T-helper 1 cell treated with Interleukin-12 subunit alpha and Interleukin-12 subunit beta and Interleukin-4 antibody, amounts not matched to agents 30 μg/mL and 1 μg/mL, for 36 hours (primary cell): ENCODE results near the gene TLE3.

ENCODE experiments used
- H3K27ac Mint-ChIP-seq: one replicate; pipeline ENCODE4 v1.8.0; 2021; ENCODE audit warnings: mild to moderate bottlenecking, mixed read lengths
- H3K27me3 Mint-ChIP-seq: one replicate; pipeline ENCODE4 v1.8.0; 2021; ENCODE audit warnings: low read depth, mixed read lengths
- H3K36me3 Mint-ChIP-seq: one replicate; pipeline ENCODE4 v1.8.0; 2021; ENCODE audit warnings: low read depth, mixed read lengths
- H3K4me1 Mint-ChIP-seq: one replicate; pipeline ENCODE4 v1.8.0; 2021; ENCODE audit warnings: low read depth, mixed read lengths
- H3K4me3 Mint-ChIP-seq: one replicate; pipeline ENCODE4 v1.8.0; 2021; ENCODE audit warnings: mild to moderate bottlenecking, moderate library complexity, mixed read lengths
- H3K9me3 Mint-ChIP-seq: one replicate; pipeline ENCODE4 v1.8.0; 2021; ENCODE audit warnings: mixed read lengths

Gene TLE3

DNA sequence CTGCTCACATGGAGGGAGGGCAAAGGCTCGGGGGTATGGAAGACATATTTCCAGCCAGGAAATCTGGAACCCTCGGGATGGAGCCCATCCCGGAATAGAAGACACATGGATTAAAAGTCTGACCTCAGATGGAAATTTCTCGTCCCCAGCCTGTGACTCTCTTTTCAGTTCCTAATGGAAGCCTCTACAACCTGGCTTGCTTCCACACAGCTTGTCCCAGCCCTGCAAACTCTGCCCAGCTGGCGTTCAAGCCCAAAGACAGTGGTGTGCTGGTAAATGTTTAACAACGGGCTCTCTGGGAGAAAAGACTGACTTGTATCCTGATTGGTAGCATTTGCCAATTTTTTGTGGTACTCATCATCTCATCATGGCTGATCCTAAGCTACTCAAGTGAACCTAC lies 35.6 kb upstream of the TLE3 start:
- H3K27me3 Mint-ChIP-seq = peaks cover 29% of the 10 kb centered on the region
- no peaks in the 10 kb centered on the region for H3K36me3 Mint-ChIP-seq
- no peaks in the 10 kb centered on the region for H3K9me3 Mint-ChIP-seq
- no peak overlapping the region for H3K4me3 Mint-ChIP-seq
- H3K4me1 Mint-ChIP-seq = no peaks in the 10 kb centered on the region
- no peak overlapping the region for H3K27ac Mint-ChIP-seq

DNA sequence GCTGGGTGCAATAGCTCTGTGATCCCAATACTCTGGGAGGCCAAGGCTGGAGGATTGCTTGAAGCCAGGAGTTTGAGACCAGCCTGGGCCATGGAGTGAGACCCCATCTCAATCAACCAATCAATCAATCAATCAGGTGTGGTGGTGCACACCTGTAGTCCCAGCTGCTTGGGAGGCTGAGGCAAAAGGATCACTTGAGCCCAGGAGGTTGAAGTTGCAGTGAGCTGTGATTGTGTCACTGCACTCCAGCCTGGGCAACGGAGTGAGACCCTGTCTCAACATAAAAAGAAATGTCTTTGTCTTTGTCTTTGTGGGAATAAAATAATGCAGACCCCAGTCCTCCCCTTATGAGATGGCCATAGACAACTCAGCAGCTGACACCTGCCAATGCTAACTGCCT lies 34.9 kb upstream of the TLE3 start:
- Mint-ChIP-seq H3K4me1 (peaks cover 2% of the 10 kb centered on the region), H3K4me3 (no peak overlapping the region), H3K27ac (no peak overlapping the region), H3K36me3 (no peaks in the 10 kb centered on the region), H3K27me3 (peaks cover 32% of the 10 kb centered on the region), H3K9me3 (no peaks in the 10 kb centered on the region)

DNA sequence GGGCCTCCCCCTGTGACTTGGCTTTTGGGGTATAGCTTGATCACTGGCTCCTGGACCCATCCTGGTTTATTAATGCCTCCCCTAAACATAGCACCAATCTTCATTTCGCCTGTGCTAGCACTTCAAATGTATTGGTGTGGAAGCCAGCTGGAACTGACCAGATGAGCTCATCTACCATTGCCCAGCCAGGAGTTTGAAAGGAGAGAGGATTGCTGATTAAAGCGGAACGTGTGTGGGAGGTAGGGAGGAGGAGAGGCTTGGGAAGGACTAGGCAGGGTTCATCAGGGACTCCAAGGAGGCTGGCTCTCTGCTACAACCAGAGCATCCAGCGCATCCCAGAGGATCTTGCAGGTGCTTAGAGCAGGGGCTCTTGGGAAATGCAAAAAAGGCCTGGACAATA lies 34.4 kb upstream of the TLE3 start:
- Mint-ChIP-seq H3K27me3 (peaks cover 35% of the 10 kb centered on the region), H3K4me3 (no peak overlapping the region), H3K36me3 (no peaks in the 10 kb centered on the region), H3K27ac (no peak overlapping the region), H3K9me3 (no peaks in the 10 kb centered on the region), H3K4me1 (peaks cover 2% of the 10 kb centered on the region)

DNA sequence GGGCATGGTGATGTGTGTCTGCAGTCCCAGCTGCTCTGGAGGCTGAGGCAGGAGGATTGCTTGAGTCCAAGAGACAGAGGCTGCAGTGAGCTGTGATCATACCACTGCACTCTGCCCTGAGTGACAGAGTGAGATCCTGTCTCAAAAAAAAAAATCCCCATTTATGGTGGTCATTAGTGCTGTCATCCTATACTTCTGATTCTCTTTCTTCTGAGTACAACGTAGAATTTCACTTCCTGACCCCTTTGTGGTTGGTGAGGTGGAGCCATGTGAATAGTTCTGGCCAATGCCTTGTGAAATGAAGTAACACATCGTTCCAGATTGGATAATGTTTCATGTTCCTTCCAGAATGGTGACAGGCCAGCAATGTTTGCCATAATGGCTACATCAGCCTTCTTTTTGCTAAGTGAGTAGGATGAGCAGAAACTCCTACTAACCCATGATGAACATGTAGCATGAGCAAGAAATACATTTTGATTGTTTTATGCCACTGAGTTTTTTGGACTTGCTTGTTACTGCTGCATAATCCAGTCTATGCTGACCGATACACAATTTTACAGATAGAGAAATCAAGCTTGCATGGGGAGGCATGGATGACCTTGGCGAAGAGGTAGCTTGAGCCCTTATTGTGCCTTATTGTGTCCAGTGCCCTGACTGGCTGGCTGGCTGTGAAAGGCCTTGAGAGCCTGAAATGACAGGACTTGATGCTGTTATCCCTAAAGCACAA lies 30.9 kb upstream of the TLE3 start:
- Mint-ChIP-seq H3K4me3 (no peak overlapping the region), H3K27ac (no peak overlapping the region), H3K36me3 (no peaks in the 10 kb centered on the region), H3K9me3 (no peaks in the 10 kb centered on the region), H3K27me3 (peaks cover 29% of the 10 kb centered on the region), H3K4me1 (peaks cover 2% of the 10 kb centered on the region)

DNA sequence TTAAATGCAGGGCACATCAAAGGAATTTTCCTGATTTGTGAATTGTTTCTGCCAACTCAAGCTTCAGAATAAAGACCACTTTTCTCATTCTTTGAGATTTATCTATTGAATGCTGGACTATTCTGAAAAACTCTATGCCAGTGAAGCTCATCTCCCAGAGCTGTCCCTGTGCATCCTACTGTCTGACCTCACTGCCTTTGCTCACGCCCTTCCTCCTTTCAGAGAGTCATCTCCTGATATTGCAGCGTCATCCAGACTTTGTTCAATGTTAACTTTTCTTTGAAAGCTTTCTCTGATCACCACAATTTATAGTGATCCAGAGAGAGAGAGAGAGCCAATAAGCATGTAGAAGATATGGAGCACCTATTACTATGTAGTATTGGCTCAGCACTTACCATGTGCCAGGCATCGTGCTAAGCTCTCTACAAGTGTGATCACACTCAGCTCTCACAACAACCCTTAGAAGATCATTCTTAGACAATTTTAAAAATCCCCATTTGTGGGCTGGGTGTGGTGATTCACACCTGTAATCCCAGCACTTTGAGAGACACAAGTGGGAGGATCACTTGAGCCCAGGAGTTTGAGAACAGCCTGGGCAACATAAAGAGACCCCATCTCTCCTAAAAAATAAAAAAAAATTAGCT lies 30.2 kb upstream of the TLE3 start:
- H3K27ac Mint-ChIP-seq = no peak overlapping the region
- no peak overlapping the region for H3K4me3 Mint-ChIP-seq
- no peaks in the 10 kb centered on the region for H3K36me3 Mint-ChIP-seq
- peaks cover 32% of the 10 kb centered on the region for H3K27me3 Mint-ChIP-seq
- peaks cover 2% of the 10 kb centered on the region for H3K4me1 Mint-ChIP-seq
- H3K9me3 Mint-ChIP-seq = no peaks in the 10 kb centered on the region

DNA sequence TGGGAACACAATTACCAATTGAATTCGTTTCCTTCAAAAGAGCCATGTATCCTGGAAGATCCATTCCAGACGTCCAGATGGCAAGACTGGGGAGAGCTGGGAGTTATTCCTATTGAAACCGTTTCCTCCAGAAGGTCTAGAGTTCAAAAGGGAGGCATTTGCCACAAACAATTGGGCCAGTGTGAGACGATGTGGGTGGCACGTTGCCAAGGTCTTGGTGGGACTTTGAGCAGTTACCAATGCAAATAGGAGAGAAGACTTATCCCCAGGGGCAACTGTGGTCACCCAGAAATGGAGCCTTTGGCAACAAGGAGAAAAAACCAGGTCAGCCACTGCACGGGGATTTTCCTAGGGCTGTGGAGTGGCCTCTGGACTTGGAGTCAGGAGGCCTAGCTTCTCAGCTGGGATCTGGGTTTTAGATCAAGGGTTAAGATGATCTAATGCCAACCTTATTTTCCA lies 29.6 kb upstream of the TLE3 start:
- Mint-ChIP-seq H3K27me3 (peaks cover 32% of the 10 kb centered on the region), H3K9me3 (no peaks in the 10 kb centered on the region), H3K27ac (no peak overlapping the region), H3K36me3 (no peaks in the 10 kb centered on the region), H3K4me3 (no peak overlapping the region), H3K4me1 (peaks cover 2% of the 10 kb centered on the region)

DNA sequence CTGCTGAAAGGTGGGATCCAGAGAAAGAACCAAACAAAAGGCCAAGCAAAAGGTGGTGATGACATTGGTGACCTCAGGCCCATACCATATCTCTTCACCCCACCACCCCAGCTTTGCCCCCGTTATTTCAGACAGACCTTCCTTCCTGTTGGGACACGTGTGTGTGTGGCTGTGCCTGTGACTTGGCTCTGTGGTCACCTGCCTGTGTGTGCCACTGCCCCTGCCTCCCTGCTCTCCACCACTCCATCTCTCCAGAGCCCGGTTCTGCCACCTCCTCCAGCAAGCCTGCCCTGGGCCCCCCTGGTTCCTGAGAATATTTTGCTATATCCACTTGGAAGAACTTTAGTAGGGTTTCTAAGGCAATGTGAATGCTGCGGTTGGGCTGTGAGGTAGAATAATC lies 28.6 kb upstream of the TLE3 start:
- Mint-ChIP-seq H3K4me3 (no peak overlapping the region), H3K36me3 (no peaks in the 10 kb centered on the region), H3K27ac (no peak overlapping the region), H3K27me3 (peaks cover 34% of the 10 kb centered on the region), H3K4me1 (peaks cover 2% of the 10 kb centered on the region), H3K9me3 (no peaks in the 10 kb centered on the region)

DNA sequence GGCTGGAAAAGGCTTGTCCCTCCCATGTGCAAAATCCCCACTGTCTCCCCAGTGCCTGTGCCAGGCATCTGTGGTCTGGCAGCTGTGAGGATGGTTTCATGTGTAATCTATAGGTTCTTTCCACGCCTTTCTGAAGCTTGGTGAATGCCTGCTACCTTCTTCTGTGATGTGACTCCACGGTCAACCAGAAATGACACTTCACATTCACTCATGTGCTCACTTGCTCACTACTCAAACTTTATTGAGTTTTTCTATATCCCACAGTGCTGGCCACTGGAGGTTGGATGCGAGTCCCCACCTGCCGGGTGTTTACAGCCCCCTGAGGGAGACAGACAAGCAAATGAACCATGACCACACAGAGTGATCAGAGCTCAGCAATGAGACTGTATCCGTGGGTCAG lies 27.9 kb upstream of the TLE3 start:
- Mint-ChIP-seq H3K9me3 (no peaks in the 10 kb centered on the region), H3K36me3 (no peaks in the 10 kb centered on the region), H3K27me3 (peaks cover 37% of the 10 kb centered on the region), H3K4me1 (peaks cover 2% of the 10 kb centered on the region), H3K4me3 (no peak overlapping the region), H3K27ac (no peak overlapping the region)

DNA sequence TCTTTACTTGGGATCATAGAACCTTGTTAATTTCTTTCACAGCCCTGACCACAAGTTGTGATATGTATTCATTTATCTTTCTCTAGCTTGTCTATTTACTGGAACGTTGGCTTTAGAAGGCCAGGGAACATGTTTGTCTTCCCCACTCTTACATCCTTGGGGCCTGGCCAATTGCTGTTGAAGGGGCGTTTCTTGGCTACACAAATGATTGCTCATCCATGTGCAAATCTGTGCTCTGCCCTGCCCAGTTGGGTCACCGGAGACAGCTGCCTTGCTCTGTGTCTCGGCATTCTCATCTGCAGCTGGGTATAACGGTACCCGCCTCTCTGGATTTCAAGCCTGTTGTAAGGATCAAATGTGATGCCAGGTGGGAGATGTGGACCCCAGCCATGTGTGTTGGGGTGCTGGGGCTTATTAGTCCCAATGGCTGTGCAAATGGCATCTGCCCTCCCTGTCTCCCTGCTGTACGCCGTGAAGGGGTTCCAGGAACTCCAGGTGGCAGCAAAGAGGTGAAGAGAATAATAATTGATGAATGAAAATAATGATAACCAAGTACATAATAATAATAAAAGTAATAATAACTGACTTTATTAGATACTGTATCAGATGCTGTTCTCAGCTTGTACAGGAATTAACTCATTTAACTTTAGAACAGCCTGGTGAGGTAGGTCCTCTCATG lies 24.0 kb upstream of the TLE3 start:
- H3K9me3 Mint-ChIP-seq = no peaks in the 10 kb centered on the region
- no peak overlapping the region for H3K4me3 Mint-ChIP-seq
- H3K27me3 Mint-ChIP-seq = peaks cover 36% of the 10 kb centered on the region
- no peaks in the 10 kb centered on the region for H3K36me3 Mint-ChIP-seq
- no peaks in the 10 kb centered on the region for H3K4me1 Mint-ChIP-seq
- no peak overlapping the region for H3K27ac Mint-ChIP-seq

DNA sequence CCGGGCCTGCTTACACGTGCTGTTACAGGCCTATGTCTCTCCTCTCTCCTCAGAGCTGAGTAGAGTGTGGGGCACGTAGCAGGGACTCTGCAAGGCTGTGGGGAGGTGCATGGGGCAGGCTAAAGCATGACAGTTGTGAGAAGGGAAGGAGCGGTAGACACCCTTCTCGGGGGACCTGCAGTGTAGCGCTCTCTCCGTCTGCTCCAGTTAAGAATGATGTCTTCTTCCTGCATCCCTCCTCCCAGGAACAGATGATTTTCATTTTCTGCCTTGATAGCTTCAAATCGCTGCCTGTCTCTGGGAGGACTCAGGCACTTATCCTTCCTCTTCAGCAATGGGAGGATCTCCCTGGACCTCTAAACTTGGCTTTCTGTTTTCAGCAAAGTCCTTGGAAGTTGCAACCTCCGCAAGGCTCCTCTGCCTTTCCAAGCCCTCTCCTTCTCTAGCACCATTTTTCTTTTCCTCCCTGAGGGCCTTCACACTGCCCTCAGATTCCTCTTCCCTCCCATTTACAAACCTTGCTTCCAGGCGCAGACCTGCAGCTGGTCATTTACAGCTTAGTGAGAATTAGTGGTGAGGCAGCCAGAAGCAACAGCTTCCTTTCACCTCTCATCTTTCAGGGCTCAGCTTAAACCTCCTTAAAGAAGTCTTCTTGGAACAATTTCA lies 23.4 kb upstream of the TLE3 start:
- Mint-ChIP-seq H3K36me3 (no peaks in the 10 kb centered on the region), H3K4me1 (no peaks in the 10 kb centered on the region), H3K27me3 (peaks cover 42% of the 10 kb centered on the region), H3K27ac (no peak overlapping the region), H3K9me3 (no peaks in the 10 kb centered on the region), H3K4me3 (no peak overlapping the region)

DNA sequence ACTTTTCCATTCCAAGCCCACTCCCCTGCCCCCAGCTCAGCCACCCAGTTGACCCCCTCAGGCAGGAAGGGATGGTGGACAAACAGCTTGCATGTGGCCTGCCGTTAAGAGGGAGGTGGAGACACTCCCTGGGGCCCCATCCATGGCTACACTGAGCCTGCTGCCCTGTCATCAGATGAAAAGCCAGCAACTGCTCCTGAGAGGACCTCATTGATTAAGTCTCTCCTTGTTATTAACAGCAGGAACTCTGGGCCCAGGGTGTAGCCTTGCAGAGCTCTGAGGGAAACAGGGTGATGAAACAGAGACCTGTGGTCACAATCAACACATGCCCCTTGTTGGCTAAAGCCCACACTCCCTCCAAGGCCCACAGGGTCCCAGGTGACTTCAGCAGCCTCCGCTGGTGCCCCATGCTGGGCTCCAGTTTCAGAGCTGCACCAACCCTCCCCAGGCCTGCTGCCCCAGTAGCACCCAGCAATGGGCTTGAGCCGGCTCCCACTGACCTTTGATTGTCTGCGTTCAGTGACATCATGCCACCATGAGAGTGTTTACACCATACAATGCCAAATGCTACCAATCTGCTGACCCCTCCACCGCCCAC lies 22.3 kb upstream of the TLE3 start:
- Mint-ChIP-seq H3K9me3 (no peaks in the 10 kb centered on the region), H3K4me1 (no peaks in the 10 kb centered on the region), H3K27me3 (peaks cover 46% of the 10 kb centered on the region), H3K4me3 (no peak overlapping the region), H3K27ac (no peak overlapping the region), H3K36me3 (no peaks in the 10 kb centered on the region)

DNA sequence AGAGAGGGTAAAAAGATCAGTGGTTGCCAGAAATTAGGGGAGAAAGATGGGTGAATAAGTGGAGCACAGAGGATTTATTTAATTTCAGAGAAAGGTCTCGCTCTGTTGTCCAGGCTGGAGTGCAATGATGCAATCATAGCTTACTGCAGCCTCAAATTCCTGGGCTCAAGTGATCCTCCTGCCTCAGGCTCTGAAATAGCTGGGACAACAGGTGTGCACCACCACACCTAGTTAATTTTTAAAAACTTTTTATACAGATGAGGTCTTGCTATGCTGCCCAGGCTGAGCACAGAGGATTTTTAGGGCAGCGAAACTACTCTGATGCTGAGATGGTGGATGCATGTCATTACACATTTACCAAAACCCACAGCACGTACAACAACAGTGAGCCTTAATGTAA lies 20.9 kb upstream of the TLE3 start:
- Mint-ChIP-seq H3K36me3 (no peaks in the 10 kb centered on the region), H3K4me3 (no peak overlapping the region), H3K27ac (no peak overlapping the region), H3K27me3 (peaks cover 49% of the 10 kb centered on the region), H3K4me1 (no peaks in the 10 kb centered on the region), H3K9me3 (no peaks in the 10 kb centered on the region)

DNA sequence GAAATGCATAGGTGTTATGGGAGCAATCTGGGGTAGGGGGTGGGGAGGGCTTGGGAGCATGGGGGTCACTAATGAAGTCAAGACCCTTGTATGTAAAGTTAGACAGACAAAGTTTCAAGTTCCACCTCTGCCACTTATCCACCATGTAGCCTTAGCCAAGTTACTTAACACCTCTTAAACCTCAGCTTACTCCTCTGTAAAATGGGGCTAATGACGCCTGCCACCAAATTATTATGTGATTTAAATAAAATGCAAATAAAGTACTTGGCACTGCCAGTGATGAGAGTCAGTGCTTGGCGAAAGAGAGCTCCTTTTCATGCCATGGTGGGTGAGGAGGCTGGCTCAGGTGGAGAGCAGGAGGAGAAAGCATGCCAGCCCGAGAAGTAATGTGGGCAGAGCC lies 18.6 kb upstream of the TLE3 start:
- H3K27ac Mint-ChIP-seq = no peak overlapping the region
- no peaks in the 10 kb centered on the region for H3K4me1 Mint-ChIP-seq
- no peaks in the 10 kb centered on the region for H3K36me3 Mint-ChIP-seq
- no peaks in the 10 kb centered on the region for H3K9me3 Mint-ChIP-seq
- H3K27me3 Mint-ChIP-seq = peaks cover 46% of the 10 kb centered on the region
- H3K4me3 Mint-ChIP-seq = no peak overlapping the region

DNA sequence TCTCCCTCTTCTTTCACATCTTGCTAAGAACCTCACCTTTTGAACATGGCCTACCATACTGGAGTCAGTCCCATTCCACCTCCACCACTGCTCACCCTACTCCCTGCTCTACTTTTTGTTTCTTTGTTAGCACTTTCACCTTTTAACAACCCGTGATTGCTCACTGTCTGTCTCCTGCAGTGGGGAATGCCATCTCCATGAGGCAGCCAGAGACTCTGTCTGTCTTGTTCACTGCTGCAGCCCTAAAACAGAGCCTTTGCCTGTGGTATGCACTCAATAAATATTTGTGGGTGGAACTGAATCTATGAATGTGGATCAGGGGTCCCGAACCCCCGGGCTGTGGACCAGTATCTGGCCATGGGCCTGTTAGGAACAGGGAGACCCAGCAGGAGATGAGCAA lies 16.5 kb upstream of the TLE3 start:
- H3K36me3 Mint-ChIP-seq = no peaks in the 10 kb centered on the region
- no peaks in the 10 kb centered on the region for H3K9me3 Mint-ChIP-seq
- H3K4me3 Mint-ChIP-seq = no peak overlapping the region
- H3K27ac Mint-ChIP-seq = no peak overlapping the region
- H3K4me1 Mint-ChIP-seq = no peaks in the 10 kb centered on the region
- peaks cover 54% of the 10 kb centered on the region for H3K27me3 Mint-ChIP-seq
